ENCODE results near the gene SLC11A2.

- TF ChIP-seq ZNF274 (IDR thresholded peaks at IDR 0.05; ENCODE audit: low read depth, low read length) (no peak), SUZ12 (IDR thresholded peaks at IDR 0.05; ENCODE audit: extremely low read depth, insufficient read depth, insufficient read length) (no peak), YY1 (IDR thresholded peaks at IDR 0.05; ENCODE audit: insufficient read depth, insufficient read length) (no peak)
Observed at GRCh38 chr12:51018956-51019355, 7.2 kb downstream of the SLC11A2 start.
